Left lung (tissue), 10 donors: ENCODE measurements around the gene BCL11B. TPM values are rescaled to one million over a fixed set of nuclear protein-coding genes. Genes with fewer than 3 reads are reported as not detected.
A peak's percentile ranks its signal among the peaks of the same experiment; 100 is the strongest.

ENCODE experiments used
- ATAC-seq: fragments of 200-7000 bp; cut with Tn5 transposase; one replicate; pipeline ENCODE4 v1.9.1; 2020; ENCODE audit warnings: moderate library complexity
- DNase-seq, 4 donors: peaks; one replicate each; pipeline ENCODE4 v3.0.0-alpha.2; 2013 to 2020
- H3K27ac ChIP-seq, 2 donors: fragments of 200-600 bp; sonication (generic) in 1 of 2; one replicate each; pipeline versions ENCODE4 v1.5.0 to v1.8.0; 2020 to 2021
- H3K27me3 ChIP-seq, 2 donors: fragments of 200-600 bp; sonication (generic) in 1 of 2; one replicate each; pipeline versions ENCODE4 v1.5.0 to v1.8.0; 2020 to 2021
- H3K36me3 ChIP-seq, 2 donors: fragments of 200-600 bp; sonication (generic) in 1 of 2; one replicate each; pipeline versions ENCODE4 v1.5.0 to v1.8.0; 2020 to 2021
- H3K4me1 ChIP-seq, 2 donors: fragments of 200-600 bp; one replicate each; pipeline ENCODE4 v1.8.0; 2021
- H3K4me3 ChIP-seq, 2 donors: fragments of 200-600 bp; sonication (generic) in 1 of 2; one replicate each; pipeline versions ENCODE4 v1.5.0 to v1.8.0; 2020 to 2021; ENCODE audit warnings: mild to moderate bottlenecking in 1 of 2
- H3K9me3 ChIP-seq, 2 donors: fragments of 200-600 bp; sonication (generic) in 1 of 2; one replicate each; pipeline versions ENCODE4 v1.5.0 to v1.8.0; 2020 to 2021
- intact Hi-C, 2 donors: fragments of 100-400 bp; cut with DNase I; formaldehyde crosslinking; loops; one replicate each; pipeline versions ENCODE4 v1.11.2 to v1.14.2; 2022
- polyA plus RNA-seq, 6 donors: library from polyadenylated mRNA; unstranded; fragments of 120-200 nt; gene quantifications; one replicate each; pipeline ENCODE4 v1.2.1, GENCODE V29; 2013; ENCODE audit not compliant: insufficient read length in 6 of 6
- total RNA-seq, 2 donors: library from RNA; stranded (reverse); fragmentation: NEBNext Ultra II Directional; extraction: Animal tissue kit (Norgen Biotek cat#: 25700); gene quantifications; one replicate each; pipeline ENCODE4 v1.2.1, GENCODE V29; 2021
- TF ChIP-seq, protein P1 (sequence below), 2 donors: fragments of 200-600 bp; sonication (generic) in 1 of 2; IDR thresholded peaks; one replicate each; pipeline versions ENCODE4 v1.5.0 to v1.8.0; 2021; ENCODE audit warnings: antibody characterized with exemption in 2 of 2
- donor health status: DM: no; HTN: yes; CAD: no.
- donor health status: DM: no; HTN: no; CAD: no.

The BCL11B gene
- total and polyA plus RNA-seq, 8 donors = 1.4 to 3.6 (median 3.2) TPM

DNA sequence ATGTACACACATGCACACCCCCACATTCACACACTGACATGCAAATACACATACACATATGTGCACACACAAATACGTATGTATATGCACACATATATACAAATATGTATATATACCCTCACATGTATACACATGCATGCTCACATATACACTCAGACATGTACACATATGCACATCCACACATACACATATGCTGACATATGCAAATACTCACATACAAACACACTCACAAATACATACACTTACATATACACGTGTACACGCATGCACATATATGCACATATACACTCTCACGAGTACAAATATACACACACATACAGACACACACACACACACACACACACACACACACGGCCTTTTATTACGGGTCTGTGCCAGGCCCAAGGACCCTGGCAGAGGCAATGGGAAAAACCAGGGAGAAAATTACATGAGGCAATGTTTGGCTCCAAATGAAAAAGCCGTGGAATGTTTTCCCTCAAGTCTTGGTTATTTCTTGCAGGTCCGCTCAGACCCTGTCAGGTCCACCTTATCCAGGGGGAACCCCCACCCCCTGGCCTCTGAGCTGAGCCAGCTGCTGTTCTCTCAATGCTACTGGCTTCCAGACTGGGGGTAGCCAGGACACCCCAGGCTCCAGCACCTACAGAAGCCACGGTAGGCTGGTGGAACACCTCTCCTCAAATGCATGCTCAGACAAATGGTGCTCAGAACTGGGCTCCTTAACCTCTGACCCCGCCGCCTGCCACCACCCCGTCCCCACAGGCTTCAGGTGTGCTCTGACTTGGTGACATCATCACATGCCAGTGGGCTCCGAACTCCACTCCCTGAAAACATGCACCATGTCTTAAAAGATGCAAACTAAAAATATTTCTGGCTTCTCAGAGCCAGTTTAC lies 54.7 kb downstream of the BCL11B start:
- DNase-seq (peak in 1 of 4 donors; percentile 39), ATAC-seq (no peak)
- H3K9me3 ChIP-seq = no peaks in the 10 kb centered on the region
- no peak overlapping the region for H3K4me3 ChIP-seq
- TF ChIP-seq, protein P1, sequence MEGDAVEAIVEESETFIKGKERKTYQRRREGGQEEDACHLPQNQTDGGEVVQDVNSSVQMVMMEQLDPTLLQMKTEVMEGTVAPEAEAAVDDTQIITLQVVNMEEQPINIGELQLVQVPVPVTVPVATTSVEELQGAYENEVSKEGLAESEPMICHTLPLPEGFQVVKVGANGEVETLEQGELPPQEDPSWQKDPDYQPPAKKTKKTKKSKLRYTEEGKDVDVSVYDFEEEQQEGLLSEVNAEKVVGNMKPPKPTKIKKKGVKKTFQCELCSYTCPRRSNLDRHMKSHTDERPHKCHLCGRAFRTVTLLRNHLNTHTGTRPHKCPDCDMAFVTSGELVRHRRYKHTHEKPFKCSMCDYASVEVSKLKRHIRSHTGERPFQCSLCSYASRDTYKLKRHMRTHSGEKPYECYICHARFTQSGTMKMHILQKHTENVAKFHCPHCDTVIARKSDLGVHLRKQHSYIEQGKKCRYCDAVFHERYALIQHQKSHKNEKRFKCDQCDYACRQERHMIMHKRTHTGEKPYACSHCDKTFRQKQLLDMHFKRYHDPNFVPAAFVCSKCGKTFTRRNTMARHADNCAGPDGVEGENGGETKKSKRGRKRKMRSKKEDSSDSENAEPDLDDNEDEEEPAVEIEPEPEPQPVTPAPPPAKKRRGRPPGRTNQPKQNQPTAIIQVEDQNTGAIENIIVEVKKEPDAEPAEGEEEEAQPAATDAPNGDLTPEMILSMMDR (IDR thresholded peaks at IDR 0.05) = no peak
- H3K27ac ChIP-seq = no peak overlapping the region
- H3K4me1 ChIP-seq = no peaks in the 10 kb centered on the region
- H3K36me3 ChIP-seq = no peaks in the 10 kb centered on the region
- H3K27me3 ChIP-seq = peaks cover 0 to 18% of the 10 kb centered on the region in 2 donors
- intact Hi-C loops = no loop called here

DNA sequence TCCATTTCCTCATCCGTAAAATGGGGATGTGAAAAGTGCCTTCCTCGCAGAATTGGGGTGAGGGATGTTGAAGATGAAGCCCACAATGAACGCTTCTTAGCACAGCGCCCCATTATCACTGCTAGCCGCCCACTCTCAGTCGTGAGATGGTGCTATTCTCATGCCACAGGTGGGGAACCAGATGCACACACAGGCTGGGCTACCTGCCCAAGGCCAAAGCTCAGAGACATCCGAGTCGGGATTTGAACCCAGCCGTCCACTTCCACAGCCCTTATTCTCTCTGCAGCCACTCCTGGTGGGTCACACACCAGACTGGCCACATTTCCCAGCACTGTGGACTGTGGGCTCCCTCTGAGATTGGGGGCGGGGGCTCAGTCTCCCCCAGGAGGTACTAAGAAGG lies 55.8 kb downstream of the BCL11B start:
- H3K4me1 ChIP-seq = no peaks in the 10 kb centered on the region
- ATAC-seq = no peak
- no peak overlapping the region for H3K27ac ChIP-seq
- no peaks in the 10 kb centered on the region for H3K36me3 ChIP-seq
- DNase-seq = peak in 1 of 4 donors; percentile 25
- H3K4me3 ChIP-seq = no peak overlapping the region
- no peaks in the 10 kb centered on the region for H3K9me3 ChIP-seq
- intact Hi-C loops = no loop called here
- TF ChIP-seq, protein P1 (IDR thresholded peaks at IDR 0.05) = no peak
- peaks cover 0 to 10% of the 10 kb centered on the region in 2 donors for H3K27me3 ChIP-seq

DNA sequence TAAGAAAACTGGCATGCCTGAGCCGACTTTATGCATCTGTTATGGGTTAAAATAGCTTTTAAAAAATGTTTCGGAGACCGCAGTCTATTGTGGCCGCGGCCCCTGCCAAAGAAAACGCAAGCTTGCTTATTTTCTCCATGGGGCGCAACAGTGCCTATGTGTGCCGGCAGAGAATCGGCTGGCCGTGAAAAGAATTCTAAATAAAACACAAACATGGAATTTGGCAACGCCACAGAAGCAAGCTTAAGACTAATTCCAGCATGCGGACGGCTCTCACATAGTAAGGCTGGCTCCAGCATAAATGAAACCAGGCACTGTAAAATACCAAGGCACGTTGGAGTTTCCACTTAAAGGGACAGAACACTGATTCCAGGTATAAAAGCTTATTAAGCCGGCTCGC lies 56.7 kb downstream of the BCL11B start:
- peak in 3 of 4 donors; percentile 6 to 68 (median 60) for DNase-seq
- Histone ChIP-seq H3K4me3 (no peak overlapping the region), H3K27ac (no peak overlapping the region), H3K36me3 (no peaks in the 10 kb centered on the region), H3K4me1 (no peaks in the 10 kb centered on the region), H3K27me3 (peaks cover 0 to 10% of the 10 kb centered on the region in 2 donors), H3K9me3 (no peaks in the 10 kb centered on the region)
- no peak for ATAC-seq
- intact Hi-C loops = no loop called here
- TF ChIP-seq, protein P1 (IDR thresholded peaks at IDR 0.05) = no peak

DNA sequence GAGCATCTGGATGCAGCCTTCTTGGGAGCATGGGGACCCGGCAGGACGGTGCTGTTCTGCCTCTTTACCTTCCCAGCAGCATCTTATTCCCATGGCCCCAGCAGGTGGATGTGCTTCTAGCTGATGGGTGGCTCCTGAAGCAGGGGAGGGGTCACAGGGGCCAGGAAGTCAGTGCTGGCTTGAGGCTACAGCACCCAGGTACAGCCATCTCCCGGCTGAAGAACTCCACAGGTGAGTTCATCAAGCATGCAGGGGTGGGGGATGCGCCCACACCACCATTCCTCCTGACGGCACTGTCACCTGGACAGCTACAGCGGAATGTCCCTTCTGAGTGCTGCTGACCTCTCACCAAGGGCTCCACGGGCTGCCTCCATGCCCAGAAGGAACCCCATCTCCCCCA lies 57.3 kb downstream of the BCL11B start:
- no peaks in the 10 kb centered on the region for H3K9me3 ChIP-seq
- no peak overlapping the region for H3K27ac ChIP-seq
- H3K36me3 ChIP-seq = no peaks in the 10 kb centered on the region
- TF ChIP-seq, protein P1 (IDR thresholded peaks at IDR 0.05) = no peak
- no peak overlapping the region for H3K4me3 ChIP-seq
- H3K27me3 ChIP-seq = peaks cover 0 to 11% of the 10 kb centered on the region in 2 donors
- DNase-seq (peak in 1 of 4 donors; percentile 39), ATAC-seq (no peak)
- H3K4me1 ChIP-seq = no peaks in the 10 kb centered on the region
- intact Hi-C loops = no loop called here

DNA sequence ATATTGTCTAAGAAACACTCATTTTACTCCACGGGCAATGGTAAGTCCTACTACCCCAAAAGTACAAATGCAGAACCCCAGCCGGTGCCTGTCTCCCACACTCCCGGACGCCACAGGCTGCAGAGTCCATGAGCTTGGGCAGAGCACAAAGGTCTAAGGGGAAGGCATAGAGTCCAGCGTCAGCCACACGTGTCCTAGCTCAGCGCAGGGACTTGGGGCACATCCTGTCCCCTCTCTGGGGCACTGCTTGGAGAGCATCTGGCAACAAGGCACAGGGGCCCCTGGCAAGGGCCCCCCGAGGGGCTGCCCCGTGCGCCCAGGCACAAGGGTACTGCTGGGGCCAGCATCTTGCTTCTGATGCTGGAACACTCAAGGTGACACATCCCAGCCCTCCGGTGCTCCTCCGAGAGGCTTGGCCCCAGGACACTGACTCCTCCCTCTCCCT lies 58.4 kb downstream of the BCL11B start:
- ATAC-seq (no peak), DNase-seq (peak in 1 of 4 donors; percentile 55)
- Histone ChIP-seq H3K4me3 (no peak overlapping the region), H3K27ac (no peak overlapping the region), H3K36me3 (no peaks in the 10 kb centered on the region), H3K27me3 (peaks cover 0 to 16% of the 10 kb centered on the region in 2 donors), H3K9me3 (no peaks in the 10 kb centered on the region), H3K4me1 (no peaks in the 10 kb centered on the region)
- intact Hi-C loops = no loop called here
- TF ChIP-seq, protein P1 (IDR thresholded peaks at IDR 0.05) = no peak
